ENCODE measurements around the gene COL18A1.
"Not testable (repeated sequence)": the region's sequence is repeated elsewhere in the genome, so short reads cannot be mapped to it uniquely, and the experiment has no call there.

COL18A1 gene

GRCh38 chr21:45550522-45551210 lies 145.7 kb downstream of the COL18A1 start:
- DNase-seq = no peak

DNA sequence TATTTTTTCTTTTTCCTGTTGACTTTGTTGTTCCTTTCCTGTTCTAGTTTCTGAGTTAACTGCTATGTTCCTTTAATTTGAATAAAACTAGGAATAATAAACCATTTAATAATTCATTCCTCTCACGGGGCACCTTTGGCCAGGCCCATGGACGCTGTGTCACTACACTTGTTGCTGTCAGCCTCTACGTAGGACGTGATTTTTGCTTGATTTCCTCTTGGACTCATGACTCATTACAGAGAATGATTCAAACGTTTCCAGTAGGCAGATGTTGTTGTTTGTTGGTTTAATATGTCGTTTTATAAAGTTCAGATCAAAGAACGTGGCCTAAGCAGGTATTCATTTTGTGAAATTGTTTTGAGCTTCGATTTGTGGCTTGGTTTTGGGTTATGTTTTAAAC lies 146.4 kb downstream of the COL18A1 start:
- DNase-seq = no peak

GRCh38 chr21:45551783-45552695 lies 147.1 kb downstream of the COL18A1 start:
- DNase-seq = no peak

- DNase-seq = no peak
These were observed 147.9 kb downstream of the COL18A1 start for GRCh38 chr21:45552696-45553391.

DNA sequence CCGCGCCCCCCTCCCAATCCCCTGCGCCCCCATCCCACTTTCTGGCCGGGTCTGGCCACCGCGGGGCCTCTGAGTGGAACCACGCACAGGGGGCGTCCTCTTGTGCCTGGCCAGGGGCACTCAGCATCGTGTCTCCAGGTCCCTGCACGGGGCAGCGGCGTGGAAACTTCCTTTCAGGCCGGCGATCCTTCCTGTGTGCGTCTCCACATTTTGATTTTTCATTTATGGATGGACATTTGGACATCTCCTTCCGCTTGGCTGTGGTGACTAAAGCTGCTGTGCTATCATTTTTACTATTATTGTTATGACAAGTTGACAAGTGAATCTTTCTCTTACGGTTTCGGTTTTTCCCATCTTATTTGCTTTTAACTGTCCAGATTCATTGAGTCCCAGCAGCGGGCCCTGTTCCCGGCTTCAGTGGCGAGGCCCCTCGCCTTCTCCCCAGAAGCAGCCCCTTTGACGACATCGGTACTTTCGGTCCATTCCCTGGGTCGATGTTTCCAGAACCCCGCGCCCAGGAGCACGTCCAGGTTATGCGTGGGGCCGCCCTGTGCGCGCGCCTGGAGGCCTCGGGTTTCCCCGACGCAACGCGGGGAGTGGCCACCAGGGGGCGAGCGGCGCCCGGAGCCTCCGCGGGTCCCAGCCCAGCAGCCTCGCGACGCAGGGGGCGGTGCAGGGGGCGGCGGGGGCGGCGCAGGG lies 149.7 kb downstream of the COL18A1 start:
- DNase-seq = no peak

DNA sequence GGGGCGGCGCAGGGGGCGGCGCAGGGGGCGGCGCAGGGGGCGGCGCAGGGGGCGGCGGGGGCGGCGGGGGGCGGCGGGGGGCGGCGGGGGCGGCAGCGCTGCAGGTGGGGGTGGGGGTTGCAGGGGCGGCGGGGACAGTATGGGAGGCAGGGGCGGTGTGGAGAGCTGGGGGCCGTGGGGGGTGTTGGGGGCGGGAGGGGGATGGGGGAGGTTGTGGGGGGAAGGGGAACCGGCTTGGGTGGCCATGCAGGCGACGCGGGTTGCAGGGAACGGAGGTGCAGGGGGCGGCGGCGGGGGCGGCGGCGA lies 150.2 kb downstream of the COL18A1 start:
- DNase-seq = no peak

GRCh38 chr21:45555557-45556301 lies 150.8 kb downstream of the COL18A1 start:
- peak; percentile 36 for DNase-seq

GRCh38 chr21:45556302-45556644 lies 151.3 kb downstream of the COL18A1 start:
- DNase-seq = no peak

DNA sequence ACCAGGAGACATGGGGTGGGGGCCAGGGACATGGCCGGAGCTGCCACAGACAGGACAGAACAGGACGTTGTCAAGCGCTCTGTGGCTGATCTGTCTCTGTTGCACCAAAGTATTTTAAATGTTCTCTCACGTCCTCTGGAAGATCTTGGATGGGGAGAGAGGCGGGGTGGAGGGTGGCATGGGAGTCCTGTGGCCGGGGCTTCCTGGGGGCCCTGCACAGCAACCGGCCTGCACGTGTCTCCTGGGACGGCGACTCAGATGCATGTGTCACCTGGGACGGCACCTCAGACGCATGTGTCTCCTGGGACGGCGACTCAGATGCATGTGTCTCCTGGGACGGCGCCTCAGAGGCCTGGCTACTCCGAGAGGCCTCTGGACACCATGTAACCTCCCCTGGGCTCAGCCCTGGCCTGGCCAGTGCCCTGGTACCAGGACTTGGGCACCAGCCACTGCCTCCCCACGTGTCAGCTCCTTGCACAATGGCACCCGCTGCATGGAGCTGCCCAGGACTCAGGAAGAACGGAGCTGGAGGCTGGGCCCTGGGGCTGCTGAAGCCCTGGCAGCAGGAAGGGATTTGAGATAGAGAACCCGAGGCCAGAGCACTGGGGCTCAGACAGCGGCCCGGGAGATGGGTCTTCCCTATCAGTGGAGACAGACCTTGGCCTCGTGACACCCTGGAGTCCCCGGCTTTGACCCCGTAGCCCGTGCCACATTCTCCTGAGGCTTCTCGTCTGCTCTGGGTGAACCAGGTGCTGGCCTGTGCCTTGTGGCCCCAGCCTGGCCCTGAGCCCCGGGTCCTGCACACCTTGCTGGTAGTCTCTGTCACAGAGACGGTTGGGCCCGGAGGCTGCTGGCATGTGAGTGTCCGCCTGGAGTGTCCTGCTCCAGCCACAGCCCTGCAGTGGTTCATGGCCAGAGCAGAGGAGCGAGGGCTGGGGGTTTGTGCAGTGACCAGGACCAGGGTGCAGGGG lies 152.0 kb downstream of the COL18A1 start:
- DNase-seq = no peak

DNA sequence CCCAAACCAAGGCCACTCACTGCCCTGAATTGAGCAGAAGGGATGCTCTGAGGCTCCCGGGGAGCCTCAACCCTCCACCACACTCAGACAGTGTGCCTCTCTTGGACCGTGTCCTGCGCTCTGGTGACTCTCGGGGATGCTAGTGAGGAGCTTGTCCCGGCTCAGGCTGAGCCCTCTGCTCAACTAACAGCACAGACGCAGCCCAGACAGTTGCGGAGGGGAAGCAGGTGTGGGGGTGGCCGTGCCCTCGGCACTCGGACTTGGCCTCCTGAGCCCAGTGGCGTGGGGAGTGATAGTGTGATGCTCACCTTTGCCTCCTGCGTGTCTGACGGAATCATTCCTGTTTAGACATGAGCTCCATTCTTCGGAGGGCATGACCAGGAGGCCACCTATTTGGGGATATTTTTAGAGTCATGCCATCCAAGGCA lies 152.7 kb downstream of the COL18A1 start:
- no peak for DNase-seq

DNA sequence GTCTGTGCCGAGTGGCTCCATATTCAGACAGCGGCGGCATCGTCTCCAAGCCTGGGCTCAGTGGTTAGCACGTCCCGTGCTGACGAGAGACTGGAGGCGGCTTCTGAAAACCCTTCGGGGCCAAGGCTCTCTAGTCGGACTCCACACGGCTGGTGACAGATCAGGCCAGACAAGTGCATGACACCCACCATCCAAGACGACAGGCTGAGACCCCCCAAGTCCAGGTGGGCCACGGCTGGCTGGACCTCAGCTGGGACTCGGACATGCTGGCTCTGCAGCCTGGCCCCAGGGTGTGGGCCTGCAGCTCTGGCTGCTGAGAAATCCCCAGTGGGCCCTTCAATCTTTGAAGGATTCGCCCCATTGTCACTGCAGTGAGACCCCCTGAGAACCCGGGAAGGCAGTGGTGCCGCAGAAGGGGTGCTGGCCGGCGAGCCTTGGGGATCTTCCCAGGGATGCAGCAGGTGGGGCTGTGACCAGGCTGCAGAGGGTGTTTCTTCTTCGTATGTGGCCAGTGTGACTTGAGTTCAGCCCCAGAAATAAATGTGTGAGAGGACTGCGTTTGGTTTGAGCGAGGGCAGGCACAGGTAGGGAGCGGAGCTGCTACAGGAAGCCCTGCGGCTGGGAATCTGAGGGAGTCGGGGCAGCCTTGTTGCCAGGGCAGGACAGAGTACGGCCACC lies 153.2 kb downstream of the COL18A1 start:
- no peak for DNase-seq

GRCh38 chr21:45559216-45560105 lies 154.5 kb downstream of the COL18A1 start:
- no peak for DNase-seq

DNA sequence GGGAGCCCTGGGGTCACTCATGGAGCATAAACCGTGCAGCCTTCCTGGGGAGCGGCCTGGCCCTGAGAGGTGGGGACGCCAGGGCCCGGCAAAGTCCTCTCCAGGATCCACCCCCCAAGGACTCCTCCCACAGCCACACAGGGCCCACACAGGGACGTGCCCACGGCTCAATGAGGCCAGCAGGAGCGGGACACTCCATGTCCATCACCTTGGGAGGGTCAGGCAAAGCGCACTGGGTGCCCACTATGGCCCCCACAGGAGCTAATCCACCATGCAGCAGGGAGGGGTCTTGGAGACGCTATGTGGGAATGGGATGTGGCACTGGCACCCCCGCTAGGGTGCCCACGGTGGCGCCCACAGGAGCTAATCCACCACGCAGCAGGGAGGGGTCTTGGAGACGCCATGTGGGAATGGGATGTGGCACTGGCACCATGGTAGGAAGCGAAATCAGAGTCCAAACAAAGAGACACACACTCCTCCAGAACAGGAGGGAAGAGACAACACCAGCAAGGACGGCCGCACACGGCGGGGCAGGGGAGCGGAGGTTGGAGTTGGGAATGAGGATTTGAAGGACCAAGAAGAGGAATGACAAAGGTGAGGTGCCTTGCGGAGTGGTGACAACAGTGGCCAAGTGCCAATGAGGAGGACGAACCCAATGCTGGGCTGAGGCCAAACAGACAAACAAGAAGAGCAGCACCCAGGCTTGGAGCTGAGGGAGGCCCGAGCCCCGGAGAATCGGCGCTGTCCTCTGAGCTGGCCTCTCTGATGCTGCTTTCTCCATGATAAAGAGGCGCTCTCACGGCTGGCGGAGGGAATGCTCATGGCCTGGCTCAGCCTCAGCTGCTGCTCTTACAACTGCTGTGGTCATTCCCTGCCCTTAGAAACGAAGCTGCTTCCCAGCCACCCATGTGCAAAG lies 155.4 kb downstream of the COL18A1 start:
- DNase-seq = no peak

DNA sequence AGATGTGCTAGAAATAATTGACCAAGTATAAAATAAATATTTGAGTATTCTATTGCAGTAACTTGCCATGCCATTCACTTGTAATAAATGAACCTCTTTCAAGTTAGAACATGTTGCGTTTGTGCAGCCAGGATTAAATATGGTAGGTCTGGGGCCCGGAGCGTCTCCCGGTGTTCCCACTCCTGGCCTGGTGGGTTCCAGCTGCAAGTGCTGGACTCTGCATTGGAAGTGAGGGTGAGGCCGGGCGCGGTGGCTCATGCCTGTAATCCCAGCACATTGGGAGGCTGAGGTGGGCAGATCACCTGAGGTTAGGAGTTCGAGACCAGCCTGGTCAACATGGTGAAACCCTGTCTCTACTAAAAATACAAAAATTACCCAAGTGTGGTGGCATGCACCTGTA lies 156.3 kb downstream of the COL18A1 start:
- DNase-seq = not testable (repeated sequence)

DNA sequence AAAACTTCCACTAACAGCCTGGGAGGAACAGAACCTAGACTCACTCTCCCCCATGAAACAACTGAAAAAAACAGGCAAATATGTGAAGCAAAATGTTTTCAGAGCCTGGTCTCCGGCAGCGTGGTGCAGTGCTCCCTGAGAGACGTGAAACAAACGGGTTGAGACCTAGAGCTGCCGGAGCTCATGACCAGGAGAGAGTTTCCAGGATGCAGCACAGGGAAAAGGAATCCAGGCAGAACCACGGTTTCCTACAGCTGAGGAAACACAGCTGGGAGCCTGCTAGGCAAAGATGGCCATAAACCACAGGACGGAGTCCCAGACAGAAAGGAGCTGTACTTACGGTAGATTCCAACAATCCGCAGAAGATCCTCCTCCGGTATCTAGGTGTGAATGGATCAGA lies 157.4 kb downstream of the COL18A1 start:
- DNase-seq = no peak

GRCh38 chr21:45562965-45563364 lies 158.0 kb downstream of the COL18A1 start:
- no peak for DNase-seq

Measured in DMS79 (cell line).